Measurements from ENCODE around the gene TPO.
A peak's percentile ranks its signal among the peaks of the same experiment; 100 is the strongest.
"Not testable (repeated sequence)": the region's sequence is repeated elsewhere in the genome, so short reads cannot be mapped to it uniquely, and the experiment has no call there.

The TPO gene

DNA sequence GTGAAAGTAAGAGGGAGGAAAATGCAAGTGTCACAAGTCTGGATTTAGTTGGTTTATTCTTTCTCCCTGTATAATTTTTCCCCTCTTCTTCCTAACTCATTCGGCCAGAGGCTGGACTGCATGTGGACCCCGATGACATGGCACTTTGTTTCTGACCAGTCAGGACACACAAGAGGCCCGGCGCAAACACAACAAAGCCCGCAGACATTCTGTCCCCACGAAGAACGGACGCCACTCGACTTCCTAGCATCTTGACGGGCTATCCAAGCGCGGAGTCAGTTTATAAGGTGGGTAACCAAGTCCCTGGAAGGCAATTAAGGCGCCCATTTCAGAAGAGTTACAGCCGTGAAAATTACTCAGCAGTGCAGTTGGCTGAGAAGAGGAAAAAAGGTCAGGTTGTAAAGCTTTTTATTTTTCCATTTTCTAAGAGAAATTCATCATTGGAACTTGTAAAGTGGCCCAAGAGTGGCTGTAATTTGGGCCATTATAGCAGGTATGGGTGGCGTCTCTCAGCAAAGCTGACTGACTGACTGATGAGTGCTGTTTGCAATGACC is at the start of gene TPO:
TPO (plus strand) TSS at position 308 of the 555 bp plus-strand sequence. CDS start 946 bp downstream, outside the sequence.
- no peak for DNase-seq

DNA sequence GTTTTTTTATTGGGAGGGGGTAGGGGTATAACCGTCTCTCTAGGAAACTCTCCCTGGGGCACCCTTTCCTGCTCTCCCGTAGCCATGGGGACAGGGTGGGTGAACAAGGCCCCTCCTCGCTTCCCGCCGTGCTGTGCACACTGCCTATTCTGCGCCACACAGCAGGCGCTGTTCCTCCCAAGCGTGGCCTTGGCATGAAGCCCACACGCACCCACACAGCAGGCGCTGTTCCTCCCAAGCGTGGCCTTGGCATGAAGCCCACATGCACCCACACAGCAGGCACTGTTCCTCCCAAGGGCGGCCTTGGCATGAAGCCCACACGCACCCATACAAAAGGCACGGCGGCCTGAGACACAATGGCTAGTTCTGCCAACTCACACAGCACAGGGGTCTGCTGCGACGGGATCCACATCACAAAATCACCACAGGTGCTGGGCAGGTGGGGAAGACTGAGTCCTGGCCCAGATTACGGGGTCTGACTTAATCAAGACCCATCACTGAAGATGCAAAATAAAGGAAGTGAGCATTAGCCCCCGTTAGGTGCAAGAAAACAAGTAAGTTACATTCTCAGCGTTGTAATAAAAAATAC is 46.6 kb upstream of the TPO start:
- DNase-seq: no peak

DNA sequence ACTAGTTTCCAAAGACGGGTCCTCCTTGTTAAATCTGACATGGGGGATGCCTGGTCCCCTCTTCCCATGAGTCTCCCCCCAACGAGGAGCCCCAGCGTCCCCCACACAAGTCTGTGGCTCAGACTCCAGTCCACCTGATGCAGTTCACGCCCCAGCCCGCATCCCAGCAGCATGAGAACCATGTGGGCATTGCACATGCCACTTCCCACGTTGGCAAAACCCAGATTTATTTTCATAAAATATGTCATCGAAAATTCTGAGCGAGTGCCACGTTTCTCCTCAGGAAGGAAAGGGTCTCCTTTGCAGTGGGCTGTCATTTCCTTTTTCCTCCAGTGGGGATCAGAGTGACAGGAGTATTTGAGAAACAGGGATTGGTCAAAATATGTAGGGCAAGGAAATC is 45.7 kb upstream of the TPO start:
- no peak for DNase-seq

DNA sequence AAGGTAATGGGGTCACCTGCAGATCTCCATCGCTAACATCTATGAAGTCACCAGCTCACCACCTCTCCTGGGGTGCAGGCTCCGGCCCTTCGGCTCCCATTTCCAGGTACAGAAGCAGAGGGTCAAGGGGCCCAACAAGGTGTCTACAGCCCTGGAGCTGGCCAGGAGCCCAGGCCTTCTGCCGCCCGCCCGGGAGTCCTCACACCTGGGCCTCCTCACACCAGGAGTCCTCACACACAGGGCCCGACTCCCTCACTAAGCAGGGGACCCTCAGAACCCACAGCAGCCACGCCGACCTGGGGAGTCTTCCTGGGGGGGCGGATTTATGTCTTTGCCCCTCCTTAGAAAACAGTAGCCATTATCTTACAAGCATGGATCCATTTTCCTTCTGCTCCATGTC is 43.4 kb upstream of the TPO start:
- no peak for DNase-seq

DNA sequence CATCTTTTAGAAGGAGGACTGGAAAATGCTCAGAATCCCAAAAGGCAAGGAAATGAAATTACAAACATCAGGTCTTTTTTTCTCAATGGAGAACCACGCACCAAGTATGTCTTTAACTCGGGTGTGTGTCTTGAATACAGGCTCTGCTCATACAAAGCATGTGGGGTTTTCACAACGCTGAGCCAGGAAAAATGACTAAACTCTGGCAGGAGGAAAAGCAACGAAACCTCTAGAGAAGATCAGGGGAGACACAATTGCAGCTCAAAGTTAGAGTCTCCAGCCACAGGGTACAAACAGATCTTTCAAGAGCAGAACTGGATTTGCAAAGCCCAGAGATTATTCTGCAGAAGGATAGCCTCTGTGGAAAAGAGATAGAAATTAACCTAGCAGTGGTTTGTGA is 42.8 kb upstream of the TPO start:
- DNase-seq: no peak

DNA sequence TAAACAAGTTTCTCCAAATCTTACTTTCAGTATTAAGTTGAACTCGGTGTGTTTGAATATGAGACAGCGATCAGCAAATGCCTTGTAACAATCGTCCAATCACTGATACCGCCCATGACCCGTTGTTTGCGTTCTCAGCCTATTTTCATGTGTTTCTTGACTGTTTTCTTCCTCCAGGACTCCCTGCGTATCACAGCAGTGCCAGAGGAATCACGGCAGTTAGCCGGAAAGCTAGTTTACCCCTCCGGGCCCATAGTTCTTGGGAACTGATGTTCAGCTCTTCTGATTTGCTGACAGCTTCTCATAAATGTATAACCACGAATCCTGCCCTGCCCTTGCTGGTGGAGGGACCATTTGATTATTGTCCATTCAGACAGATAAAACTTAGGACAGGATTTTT is 42.2 kb upstream of the TPO start:
- DNase-seq: no peak

DNA sequence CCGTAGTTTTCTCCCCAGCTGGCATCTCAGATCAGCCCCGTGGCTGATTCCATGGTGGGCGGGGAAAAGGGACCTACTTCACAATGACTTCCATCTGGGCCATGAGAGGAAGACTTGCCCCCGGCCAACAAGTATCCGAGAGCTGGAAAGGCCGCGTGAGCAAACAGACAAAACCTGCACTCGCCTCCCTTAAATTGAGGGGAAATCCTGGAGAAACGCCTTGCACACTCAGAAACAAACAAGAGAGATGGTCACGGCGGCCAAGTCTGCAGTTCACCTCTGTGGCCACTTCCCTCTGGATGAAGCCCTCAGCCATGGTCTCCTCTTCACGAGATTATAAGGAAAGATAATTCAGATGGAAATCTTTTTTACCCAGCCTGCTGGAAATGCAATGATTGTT is 39.4 kb upstream of the TPO start:
- DNase-seq: no peak

DNA sequence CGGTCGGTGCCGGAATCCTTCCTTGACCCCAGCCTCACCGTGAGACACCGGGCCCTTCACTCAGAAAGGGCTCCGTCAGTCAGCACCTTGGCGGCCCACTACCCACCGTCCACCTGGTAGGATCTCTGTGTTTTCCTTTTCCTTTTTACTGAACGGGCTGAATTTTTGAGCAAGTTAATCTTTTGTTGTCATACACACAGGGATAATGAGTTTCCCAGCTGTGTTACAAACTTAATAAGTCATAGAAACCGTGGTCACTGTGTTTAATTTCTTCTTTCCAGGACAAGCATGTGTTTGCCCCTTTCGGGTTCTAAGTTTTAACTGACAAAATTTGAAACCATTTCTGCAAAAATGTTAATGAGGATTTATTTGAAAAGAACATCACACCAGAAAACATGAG is 39.0 kb upstream of the TPO start:
- DNase-seq: no peak

DNA sequence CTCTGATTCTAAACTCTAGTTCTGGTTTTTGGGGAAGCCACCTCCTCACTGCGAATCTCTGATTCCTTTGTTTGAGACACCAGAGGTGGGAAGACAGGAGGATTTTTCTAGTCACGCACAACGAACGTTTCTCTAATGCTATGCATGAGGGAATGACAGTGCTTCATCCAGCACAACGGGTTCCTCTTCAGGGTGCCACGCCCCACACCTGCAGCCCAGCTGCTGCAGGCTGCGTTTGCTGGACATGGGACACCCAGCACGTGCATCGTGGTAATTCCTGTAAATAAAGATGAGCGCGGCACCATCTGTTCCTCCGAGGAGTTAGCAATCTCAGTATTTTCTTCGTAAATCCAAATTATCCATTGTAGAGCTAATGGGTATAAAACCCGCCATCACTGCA is 37.5 kb upstream of the TPO start:
- DNase-seq: peak; percentile 57

DNA sequence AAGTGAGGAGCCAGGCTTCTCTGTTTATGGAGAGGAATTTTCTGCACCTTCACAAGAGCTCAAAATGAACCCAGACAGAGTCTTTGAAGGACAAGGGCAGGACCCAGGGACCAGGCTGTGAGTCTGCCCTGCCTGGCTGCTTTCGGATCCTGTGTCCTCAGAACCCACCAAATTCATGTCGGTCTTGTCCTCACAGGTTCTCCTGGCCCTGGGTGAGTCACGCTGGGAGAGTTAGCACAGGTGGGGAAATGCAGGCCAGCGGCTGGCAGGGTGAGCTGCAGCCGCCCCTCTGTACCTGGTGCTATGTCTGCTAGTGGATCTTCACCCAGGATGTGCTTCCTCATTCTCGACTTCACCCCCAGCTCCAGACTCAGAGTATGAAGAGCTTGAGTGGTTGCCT is 35.8 kb upstream of the TPO start:
- no peak for DNase-seq

DNA sequence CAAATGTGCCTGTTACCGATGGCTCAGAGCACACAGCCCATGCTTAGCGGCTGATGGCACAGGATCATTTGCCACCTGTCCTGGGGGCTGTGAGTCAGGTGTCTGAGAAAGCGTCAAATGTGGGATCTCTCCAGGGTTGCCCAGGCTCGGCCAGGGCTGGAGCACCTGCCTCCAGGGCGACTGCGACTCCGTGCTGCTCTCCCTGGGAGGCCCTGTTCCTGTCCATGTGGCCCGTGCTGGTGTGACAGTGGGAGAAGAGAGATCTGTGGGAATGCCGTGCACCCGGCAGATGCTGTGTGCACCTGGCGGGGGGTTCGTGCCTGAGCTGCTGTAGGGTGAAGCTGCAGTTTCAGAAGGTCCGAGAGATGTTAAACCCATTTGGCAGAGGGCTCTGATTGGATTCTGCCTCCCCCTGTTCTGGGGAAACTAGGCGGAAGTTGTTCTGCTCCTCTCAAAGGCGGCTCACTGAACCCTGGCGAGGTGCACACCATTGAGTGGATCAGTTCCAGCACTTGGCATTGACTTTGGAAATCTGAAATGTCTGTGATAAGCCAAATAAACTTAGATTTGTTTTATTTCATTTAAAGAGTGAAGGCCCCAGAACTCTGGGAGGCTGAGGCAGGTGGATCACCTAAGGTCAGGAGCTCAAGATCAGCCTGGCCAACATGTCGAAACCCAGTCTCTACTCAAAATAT is 34.7 kb upstream of the TPO start:
- no peak for DNase-seq

DNA sequence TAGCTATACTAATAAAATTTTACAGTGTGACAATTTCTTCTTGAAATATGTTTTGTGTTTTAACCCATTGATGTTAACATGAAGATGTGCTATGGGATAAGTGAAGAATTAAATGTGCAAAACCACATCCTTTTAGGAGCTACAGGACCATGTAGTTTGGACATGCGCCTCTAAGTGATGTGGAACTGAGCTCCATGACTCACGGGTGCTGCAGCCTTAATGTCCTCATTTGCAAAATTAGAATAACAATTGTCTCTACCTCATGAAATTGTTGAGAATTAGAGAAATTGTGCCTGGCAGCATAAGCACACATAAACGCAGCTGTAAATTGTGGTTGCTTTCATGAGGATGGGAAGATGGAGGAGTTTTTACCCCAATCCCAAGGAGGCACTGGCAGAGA is 31.6 kb upstream of the TPO start:
- no peak for DNase-seq

DNA sequence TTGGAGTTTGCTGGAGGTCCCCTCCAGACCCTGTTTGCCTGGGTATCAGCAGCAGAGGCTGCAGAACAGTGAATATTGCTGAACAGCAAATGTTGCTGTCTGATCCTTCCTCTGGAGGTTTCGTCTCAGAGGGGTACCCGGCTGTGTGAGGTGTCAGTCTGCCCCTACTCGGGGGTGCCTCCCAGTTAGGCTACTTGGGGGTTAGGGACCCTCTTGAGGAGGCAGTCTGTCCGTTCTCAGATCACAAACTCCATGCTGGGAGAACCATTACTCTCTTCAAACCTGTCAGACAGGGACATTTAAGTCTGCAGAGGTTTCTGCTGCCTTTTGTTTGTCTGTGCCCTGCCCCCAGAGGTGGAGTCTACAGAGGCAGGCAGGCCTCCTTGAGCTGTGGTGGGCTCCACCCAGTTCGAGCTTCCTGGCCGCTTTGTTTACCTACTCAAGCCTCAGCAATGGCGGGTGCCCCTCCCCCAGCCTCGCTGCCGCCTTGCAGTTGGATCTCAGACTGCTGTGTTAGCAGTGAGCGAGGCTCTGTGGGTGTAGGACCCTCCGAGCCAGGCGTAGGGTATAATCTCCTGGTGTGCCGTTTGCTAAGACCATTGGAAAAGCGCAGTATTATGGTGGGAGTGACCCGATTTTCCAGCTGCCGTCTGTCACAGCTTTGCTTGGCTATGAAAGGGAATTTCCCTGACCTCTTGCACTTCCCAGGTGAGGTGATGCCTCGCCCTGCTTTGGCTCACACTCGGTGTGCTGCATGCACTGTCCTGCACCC is 25.1 kb upstream of the TPO start:
- DNase-seq: not testable (repeated sequence)

DNA sequence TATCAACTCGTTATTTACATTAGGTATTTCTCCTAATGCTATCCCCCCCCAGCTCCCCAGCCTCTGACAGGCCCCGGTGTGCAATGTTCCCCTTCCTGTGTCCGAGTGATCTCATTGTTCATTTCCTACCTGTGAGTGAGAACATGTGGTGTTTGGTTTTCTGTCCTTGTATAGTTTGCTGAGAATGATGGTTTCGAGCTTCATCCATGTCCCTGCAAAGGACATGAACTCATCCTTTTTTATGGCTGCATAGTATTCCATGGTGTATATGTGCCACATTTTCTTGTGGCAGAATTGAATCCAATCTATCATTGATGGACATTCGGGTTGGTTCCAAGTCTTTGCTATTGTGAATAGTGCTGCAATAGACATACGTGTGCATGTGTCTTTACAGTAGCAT is 23.1 kb upstream of the TPO start:
- DNase-seq: not testable (repeated sequence)

DNA sequence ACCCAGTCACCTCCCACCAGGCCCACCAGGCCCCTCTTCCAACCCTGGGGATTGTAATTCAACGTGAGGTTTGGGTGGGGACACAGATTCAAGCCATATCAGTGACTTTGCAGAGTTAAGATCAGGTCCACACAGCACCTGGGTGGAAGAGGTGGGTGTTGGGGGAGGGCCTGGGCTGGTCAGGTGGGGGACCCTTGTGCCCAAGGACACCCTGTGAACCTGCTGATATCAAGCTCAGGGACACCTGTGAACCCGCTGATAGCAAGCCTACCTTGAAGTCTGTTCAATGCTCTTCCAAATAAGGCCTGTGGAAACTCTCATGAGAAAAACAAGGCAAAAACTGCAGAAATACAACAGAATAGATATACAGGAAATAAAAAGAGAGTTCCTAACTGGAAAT is 19.9 kb upstream of the TPO start:
- DNase-seq: no peak

DNA sequence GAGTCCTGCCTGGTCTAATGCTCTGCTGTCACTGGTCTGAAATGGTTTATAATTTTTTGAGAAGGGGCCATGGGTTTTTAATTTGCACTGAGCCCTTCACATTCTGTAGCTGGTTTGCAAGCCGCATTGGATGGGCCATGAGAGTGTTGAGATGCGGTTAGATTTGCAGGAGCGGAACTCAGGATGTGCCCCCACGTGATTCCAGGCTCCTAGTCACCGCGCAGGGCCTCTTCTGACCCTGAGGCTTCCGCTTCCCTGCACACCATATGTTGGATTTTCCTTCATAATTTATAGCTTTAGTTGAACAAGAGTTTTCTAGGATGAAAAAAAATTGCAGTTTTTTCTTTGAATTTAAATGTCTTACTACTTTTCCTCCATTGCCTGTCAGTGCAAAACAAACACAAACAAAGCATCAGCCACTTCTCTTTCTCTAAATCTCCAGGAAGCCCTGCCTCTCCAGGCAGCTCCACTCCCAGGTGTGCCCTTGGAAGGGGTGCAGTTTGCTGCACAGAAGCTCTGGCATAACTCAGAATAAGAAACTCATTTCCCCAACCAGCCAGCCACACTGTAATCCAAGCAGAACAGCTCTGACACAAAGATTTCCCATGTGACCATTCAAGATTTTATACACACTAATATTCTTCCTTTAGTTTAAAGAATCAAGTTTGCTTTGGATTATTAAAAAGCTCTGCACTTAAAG is 18.4 kb upstream of the TPO start:
- peak; percentile 68 for DNase-seq

DNA sequence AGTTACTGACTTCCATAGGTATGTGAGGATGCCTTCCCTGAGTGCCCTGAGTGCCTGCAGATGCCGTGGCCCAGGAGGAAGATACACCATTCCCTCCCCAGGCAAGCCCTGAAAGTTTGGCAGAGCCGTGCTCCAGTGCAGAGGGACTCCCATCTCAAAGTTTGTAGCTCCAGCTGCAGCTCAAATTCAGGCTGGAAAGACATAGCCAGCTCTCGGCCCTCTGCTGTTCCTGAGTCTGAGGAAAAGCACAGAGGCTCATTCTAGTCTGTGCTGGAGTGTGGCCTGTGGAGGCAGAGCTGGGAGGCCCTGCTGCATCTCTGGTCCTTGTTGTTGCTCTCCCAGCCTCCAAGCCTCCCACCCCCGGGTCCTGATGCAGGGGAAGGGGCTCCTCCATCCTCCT is 15.9 kb upstream of the TPO start:
- DNase-seq: no peak

DNA sequence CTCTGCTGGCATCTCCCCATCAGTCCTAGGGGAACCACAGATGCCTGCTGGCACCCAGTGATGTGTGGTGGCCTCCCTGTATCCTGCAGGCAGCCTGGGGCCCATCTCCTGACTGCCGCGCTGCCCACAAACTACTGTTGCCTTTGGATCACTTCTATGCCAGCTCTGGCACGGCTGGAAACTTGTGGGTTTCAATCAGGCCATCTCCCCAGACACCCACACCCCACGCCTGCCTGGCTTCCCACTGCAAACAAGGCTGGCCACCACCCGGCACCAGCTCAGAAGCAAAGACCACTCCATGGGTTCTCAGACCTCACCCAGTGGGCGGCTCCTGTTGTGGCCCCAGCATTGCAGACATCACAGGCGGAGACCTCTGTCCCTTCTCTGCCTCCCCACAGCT is 15.1 kb upstream of the TPO start:
- DNase-seq: no peak

DNA sequence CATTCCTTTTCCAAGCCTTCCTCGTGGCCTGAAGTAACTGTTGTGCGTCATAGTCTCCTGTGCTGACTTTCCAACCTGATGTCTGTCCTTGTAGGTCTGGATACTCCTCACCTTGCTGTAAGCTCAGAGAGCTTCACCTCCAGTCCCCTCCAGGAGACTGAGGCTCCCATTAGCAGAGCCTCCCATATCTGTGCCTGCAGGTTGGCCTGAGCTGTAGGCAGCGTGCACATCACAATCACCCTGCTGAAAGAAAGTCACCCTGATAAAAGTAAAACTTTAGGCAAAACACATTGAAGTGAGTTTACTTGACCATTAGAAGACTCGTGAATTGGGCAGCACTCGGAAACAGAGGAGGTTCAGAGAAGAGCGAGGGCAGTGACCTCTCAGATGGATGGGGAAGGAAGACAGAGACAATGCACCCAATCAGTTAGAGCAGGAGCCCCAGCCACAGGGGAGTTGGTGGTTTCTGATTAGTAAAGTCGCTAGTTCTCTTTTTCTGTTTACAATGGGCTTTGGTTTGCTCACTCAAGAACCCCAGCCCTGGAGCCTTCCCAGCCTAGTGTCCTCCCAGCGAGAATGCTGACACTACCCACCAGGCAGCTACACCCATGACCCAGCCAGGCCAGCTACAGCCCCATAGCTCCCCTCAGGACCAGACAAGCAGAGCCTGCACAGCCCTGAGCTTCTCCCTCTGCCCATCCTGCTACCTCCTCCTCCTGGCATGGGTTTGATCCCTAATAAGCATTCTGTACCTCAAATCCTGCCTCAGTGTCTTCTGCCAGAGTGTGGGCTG is 12.1 kb upstream of the TPO start:
- no peak for DNase-seq

DNA sequence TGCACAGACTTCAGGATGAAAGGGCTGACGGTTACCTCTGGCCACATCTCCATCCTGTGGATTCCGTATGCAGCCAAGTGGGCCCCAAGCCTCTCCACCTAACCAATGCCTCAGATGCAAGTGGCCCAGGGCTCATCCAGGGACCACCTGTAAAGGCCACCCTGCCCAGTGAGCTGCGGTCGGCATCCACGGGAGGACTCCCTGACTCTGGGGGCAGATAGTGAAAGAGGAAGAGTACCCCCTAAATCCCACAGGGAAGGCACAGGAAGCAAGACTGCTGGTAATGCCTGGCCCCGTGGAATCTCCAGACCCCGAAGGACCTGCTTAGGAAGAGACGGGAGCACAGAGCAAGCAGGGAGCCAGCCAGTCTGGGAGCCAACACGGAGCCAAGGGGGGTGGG is 11.2 kb upstream of the TPO start:
- no peak for DNase-seq

DNA sequence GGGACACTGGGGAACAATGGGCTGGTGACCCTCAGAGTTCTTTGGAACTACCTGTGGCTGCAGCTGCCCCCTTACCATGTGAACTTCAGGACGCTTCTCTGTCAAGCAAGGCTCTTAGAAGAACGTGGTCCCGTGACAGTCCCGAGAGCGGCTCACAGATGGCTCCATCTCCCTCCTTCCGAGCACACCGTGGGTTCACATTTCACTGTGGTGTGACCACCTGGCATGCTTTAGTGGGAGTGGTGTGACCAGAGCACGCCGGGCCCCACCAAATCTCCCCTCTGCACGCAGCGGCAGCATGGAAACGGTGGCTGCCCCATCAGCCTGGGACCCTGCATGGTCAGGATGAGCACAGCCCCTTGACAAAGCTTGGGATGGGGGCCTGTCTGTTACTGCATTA is 9.7 kb upstream of the TPO start:
- DNase-seq: no peak

DNA sequence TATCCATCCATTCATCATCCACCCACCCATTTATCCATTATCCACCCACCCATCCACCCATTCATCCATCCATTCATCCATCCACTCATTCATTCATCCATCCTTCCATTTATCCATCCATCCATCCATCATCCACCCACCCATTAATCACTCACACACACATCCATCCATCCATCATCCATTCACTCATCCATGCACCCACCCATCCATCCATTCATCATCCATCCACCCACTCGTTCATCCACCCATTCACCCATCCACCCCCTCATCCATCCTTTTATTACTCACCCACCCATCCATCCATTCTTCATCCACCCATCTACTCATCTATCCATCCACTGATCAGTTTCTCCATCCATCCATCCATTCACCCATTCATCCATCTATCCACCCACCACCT is 8.1 kb upstream of the TPO start:
- no peak for DNase-seq

DNA sequence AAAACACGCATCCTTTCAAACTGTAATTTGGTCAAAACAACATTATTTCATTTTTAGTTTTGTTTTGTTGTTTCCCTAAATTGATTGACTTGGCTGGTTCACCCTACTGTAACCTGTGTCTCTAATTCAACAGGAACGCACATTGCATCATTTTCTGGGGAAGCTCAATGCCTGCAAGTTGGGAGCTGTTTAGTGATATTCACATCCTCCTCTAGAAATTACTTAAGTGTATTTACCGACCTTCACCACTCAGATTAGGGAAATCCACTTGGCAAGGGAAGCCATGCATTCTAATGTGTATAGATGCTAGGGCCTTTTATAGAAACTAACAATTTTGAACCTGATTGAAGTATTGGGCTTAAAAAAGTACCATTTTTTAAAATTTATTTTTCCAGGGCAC is 7.3 kb upstream of the TPO start:
- DNase-seq: no peak

Measured in NCI-H187 treated with DMSO at 0.1 percent for 48 hours (cell line).